GM12878 (cell line): ENCODE data around the gene DNAJC12. TPM values are rescaled to one million over a fixed set of nuclear protein-coding genes. Genes with fewer than 3 reads are reported as not detected.

Source experiments
- EP300 ChIP-seq, 2 experiments: fragments of 150-350 bp in 1 of 2; IDR thresholded peaks; 2 replicates each; pipeline ENCODE4 v1.6.1; 2011 to 2012; ENCODE audit warnings: low read depth in 2 of 2, low read length in 2 of 2, borderline replicate concordance in 1 of 2, improper control_type of control experiment in 1 of 2, inconsistent platforms in 1 of 2; ENCODE audit not compliant: control insufficient read depth in 1 of 2
- ETV6 ChIP-seq, 2 experiments: fragments of 450-650 bp in 1 of 2; IDR thresholded peaks in 1 of 2; conservative IDR thresholded peaks in 1 of 2; 2 replicates each; pipeline ENCODE4 v1.6.1; 2014; ENCODE audit warnings: antibody characterized with exemption in 1 of 2, borderline replicate concordance in 1 of 2, low read depth in 1 of 2, mild to moderate bottlenecking in 1 of 2, moderate library complexity in 1 of 2
- EZH2 ChIP-seq: IDR thresholded peaks from 2 replicates; pipeline ENCODE4 v1.6.1; 2012; ENCODE audit warnings: low read depth, mild to moderate bottlenecking, control low read depth, inconsistent platforms, low read length, borderline replicate concordance; ENCODE audit not compliant: control insufficient read depth
- GABPA ChIP-seq: IDR thresholded peaks from 2 replicates; pipeline ENCODE4 v1.6.1; 2014; ENCODE audit warnings: antibody characterized with exemption, low read depth, mild to moderate bottlenecking, inconsistent platforms
- IKZF1 ChIP-seq: fragments of 450-650 bp; conservative IDR thresholded peaks from 2 replicates; pipeline ENCODE4 v1.6.1; 2017; ENCODE audit warnings: antibody characterized with exemption, mild to moderate bottlenecking
- KAT2A ChIP-seq: conservative IDR thresholded peaks from 2 replicates; pipeline ENCODE4 v1.6.1; 2011; ENCODE audit warnings: low read depth, low read length; ENCODE audit not compliant: control insufficient read depth
- LARP7 ChIP-seq: fragments of 450-650 bp; IDR thresholded peaks from 2 replicates; pipeline ENCODE4 v1.6.1; 2017; ENCODE audit warnings: mild to moderate bottlenecking
- MTA2 ChIP-seq: fragments of 450-650 bp; IDR thresholded peaks from 2 replicates; pipeline ENCODE4 v1.6.1; 2016; ENCODE audit warnings: low read depth, mild to moderate bottlenecking, moderate library complexity
- NFIC ChIP-seq: IDR thresholded peaks from 2 replicates; pipeline ENCODE4 v1.6.1; 2012; ENCODE audit warnings: low read depth, mild to moderate bottlenecking, inconsistent platforms, low read length, moderate library complexity
- NRF1 ChIP-seq: conservative IDR thresholded peaks from 2 replicates; pipeline ENCODE4 v1.6.1; 2011; ENCODE audit warnings: mild to moderate bottlenecking, low read depth, low read length, improper control_type of control experiment
- POLR2AphosphoS2 ChIP-seq: IDR thresholded peaks from 2 replicates; pipeline ENCODE4 v1.6.1; 2011; ENCODE audit warnings: low read depth, mild to moderate bottlenecking, low read length, improper control_type of control experiment, moderate library complexity
- RELA ChIP-seq: fragments of 450-650 bp; IDR thresholded peaks from 2 replicates; pipeline ENCODE4 v1.8.0; 2014; ENCODE audit warnings: borderline replicate concordance; ENCODE audit not compliant: partially characterized antibody
- SMAD1 ChIP-seq: fragments of 450-650 bp; IDR thresholded peaks from 2 replicates; pipeline ENCODE4 v1.6.1; 2018; ENCODE audit warnings: mild to moderate bottlenecking, low read depth; ENCODE audit not compliant: partially characterized antibody
- WRNIP1 ChIP-seq: IDR thresholded peaks from 2 replicates; pipeline ENCODE4 v1.6.1; 2011; ENCODE audit warnings: low read depth, low read length, improper control_type of control experiment, borderline replicate concordance
- ZNF207 ChIP-seq: fragments of 450-650 bp; IDR thresholded peaks from 2 replicates; pipeline ENCODE4 v1.6.1; 2014; ENCODE audit warnings: antibody characterized with exemption, mild to moderate bottlenecking, borderline replicate concordance
- ZNF274 ChIP-seq: IDR thresholded peaks from one replicate; pipeline ENCODE4 v1.8.0; 2011; ENCODE audit not compliant: insufficient read length, insufficient read depth
- ZNF622 ChIP-seq: fragments of 450-650 bp; IDR thresholded peaks from 2 replicates; pipeline ENCODE4 v1.6.1; 2017; ENCODE audit warnings: mild to moderate bottlenecking, inconsistent platforms
- ZNF687 ChIP-seq: fragments of 450-650 bp; IDR thresholded peaks from 2 replicates; pipeline ENCODE4 v1.6.1; 2017; ENCODE audit warnings: mild to moderate bottlenecking, moderate library complexity
- polyA plus RNA-seq, 11 experiments: library from polyadenylated mRNA; depleted of rRNA in 4 of 11; unstranded in 6 of 11; stranded (reverse) in 5 of 11; fragments of >200 nt; fragmentation: Nextera tagmentation in 4 of 11; fragmentation: Illumina TruSeq in 1 of 11; extraction: Ambion mirVana in 4 of 11; extraction: Trizol in 1 of 11; gene quantifications; 1 replicate in 1 of 11; 2 replicates in 10 of 11; pipeline versions ENCODE4 v1.2.1 to v1.2.3, GENCODE V29; 2011 to 2016; ENCODE audit warnings: inconsistent platforms in 2 of 11, missing spikeins in 2 of 11, low read depth in 1 of 11
- total RNA-seq, 4 experiments: library from RNA; depleted of rRNA in 3 of 4; stranded (reverse); fragments of >200 nt in 3 of 4; fragmentation: Illumina TruSeq in 1 of 4; extraction: Trizol in 1 of 4; gene quantifications; 2 replicates each; pipeline versions ENCODE4 v1.2.1 to v1.2.3, GENCODE V29; 2013 to 2021
- TF ChIP-seq, protein P1 (sequence below): fragments of 450-650 bp; IDR thresholded peaks from 2 replicates; pipeline ENCODE4 v1.6.1; 2017; ENCODE audit warnings: mild to moderate bottlenecking
- TF ChIP-seq, protein P2 (sequence below): IDR thresholded peaks from 2 replicates; pipeline ENCODE4 v1.6.1; 2012; ENCODE audit warnings: low read depth, low read length, improper control_type of control experiment

Gene DNAJC12
- total and polyA plus RNA-seq, 10 of the 15 experiments (the other 5 are each of a cell fraction or from before 2014, with no cell fraction given): 1.1 to 4.5 (median 3.0) TPM

DNA sequence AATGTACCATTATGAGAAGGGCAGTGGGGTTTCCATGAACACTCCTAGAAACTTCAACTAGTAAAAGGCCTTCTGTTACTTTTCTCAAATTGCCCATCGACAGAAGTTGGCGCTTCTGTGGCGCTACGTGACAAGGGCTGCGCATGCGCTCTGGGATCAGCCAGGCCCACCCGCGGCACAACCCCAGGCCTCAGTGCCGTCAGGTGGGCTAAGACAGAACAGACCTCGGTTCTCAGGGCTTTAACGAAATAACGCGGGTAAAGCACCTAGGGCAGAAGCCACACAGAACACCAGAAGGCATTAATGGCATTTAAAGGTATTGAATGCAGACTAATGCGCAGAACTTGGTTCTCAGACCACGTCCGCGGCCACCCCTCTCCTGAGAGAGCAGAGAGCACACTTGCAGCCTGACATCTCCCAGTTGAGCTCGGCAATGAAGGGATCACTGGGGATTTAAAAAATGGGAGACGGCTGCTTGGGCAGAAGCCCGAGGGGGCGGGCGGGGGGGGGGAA, 74.4 kb downstream of the DNAJC12 start (continued):
- TF ChIP-seq ETV6 (conservative IDR thresholded peaks at IDR 0.05 in 1 of 2, IDR thresholded peaks at IDR 0.05 in 1 of 2; ENCODE audit: borderline replicate concordance in 1 of 2, low read depth in 1 of 2) (no peak), ZNF687 (peak; percentile 84), SMAD1 (no peak), MTA2 (no peak), KAT2A (no peak), WRNIP1 (no peak), POLR2AphosphoS2 (no peak), ZNF622 (no peak), LARP7 (no peak), RELA (no peak), GABPA (no peak), ZNF274 (no peak), IKZF1 (no peak), EP300 (IDR thresholded peaks at IDR 0.05; ENCODE audit: borderline replicate concordance in 1 of 2, control insufficient read depth in 1 of 2, low read depth in 2 of 2, low read length in 2 of 2) (0 out of 4 replicates have a peak, but pooled peaks of 1 of the 2 experiments have one; percentile 6), EZH2 (no peak), NRF1 (peak; percentile 56), NFIC (no peak), ZNF207 (no peak)
- TF ChIP-seq, protein P1, sequence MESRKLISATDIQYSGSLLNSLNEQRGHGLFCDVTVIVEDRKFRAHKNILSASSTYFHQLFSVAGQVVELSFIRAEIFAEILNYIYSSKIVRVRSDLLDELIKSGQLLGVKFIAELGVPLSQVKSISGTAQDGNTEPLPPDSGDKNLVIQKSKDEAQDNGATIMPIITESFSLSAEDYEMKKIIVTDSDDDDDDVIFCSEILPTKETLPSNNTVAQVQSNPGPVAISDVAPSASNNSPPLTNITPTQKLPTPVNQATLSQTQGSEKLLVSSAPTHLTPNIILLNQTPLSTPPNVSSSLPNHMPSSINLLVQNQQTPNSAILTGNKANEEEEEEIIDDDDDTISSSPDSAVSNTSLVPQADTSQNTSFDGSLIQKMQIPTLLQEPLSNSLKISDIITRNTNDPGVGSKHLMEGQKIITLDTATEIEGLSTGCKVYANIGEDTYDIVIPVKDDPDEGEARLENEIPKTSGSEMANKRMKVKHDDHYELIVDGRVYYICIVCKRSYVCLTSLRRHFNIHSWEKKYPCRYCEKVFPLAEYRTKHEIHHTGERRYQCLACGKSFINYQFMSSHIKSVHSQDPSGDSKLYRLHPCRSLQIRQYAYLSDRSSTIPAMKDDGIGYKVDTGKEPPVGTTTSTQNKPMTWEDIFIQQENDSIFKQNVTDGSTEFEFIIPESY: no peak
- TF ChIP-seq, protein P2, sequence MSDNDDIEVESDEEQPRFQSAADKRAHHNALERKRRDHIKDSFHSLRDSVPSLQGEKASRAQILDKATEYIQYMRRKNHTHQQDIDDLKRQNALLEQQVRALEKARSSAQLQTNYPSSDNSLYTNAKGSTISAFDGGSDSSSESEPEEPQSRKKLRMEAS: no peak
